ENCODE data around the gene SLC4A4.

The SLC4A4 gene

DNA sequence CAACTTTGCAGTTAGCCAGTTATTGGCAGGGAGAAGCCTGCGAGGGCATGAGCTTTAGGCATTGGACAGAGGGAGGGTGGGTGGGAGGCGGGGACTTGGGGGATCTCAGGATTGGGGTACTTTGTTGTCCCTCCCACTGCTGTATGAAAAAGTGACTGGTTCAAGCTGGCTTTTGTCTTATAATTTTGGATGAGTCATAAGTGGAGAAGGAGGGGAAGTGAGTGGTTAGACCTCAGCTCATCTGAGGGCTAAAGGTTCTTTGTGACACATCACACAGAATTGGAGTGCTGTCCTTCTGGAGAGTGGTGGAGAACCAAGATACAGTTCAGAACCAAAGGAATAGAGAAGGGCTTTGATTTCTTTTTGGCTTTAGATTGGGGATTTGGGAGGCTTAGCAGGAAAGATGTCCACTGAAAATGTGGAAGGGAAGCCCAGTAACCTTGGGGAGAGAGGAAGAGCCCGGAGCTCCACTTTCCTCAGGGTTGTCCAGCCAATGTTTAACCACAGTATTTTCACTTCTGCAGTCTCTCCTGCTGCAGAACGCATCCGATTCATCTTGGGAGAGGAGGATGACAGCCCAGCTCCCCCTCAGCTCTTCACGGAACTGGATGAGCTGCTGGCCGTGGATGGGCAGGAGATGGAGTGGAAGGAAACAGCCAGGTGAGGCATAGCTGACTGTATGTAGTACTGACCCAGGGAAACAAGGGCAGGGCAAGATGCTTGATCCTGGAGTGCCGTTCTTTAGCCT, at the start of gene SLC4A4:
Gene SLC4A4 (plus strand): TSS at position 175 of the 748 bp plus-strand sequence.
- DNase-seq: peak; percentile 4

DNA sequence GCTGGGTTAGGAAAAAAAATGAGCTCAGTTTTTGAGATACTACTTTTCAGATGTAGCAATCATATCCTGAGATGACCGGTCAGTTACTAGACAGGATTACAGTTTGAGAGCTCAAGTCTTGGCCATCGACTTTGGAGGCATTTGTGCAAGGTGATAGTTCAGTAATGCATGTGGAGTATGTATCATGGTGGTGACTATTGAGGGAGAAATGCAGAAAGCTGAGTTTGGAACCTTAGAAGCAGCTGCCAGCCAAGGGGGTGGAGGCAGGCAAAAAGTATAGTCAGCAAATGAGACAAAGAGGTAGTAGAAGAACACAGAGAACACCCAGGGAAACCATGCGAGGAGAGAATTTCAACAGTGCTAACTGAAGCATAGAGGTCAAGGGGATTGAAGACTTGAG, 48.7 kb upstream of the SLC4A4 start:
- no peak for DNase-seq

- no peak for DNase-seq
Observed at GRCh38 chr4:71290476-71290875, 48.3 kb upstream of the SLC4A4 start.

GRCh38 chr4:71292228-71292627, 46.6 kb upstream of the SLC4A4 start:
- DNase-seq: no peak

GRCh38 chr4:71293705-71294104, 45.1 kb upstream of the SLC4A4 start:
- DNase-seq: no peak

GRCh38 chr4:71294301-71294700, 44.5 kb upstream of the SLC4A4 start:
- DNase-seq: no peak

GRCh38 chr4:71296945-71297344, 41.9 kb upstream of the SLC4A4 start:
- no peak for DNase-seq

GRCh38 chr4:71300362-71300761, 38.5 kb upstream of the SLC4A4 start:
- DNase-seq: no peak

DNA sequence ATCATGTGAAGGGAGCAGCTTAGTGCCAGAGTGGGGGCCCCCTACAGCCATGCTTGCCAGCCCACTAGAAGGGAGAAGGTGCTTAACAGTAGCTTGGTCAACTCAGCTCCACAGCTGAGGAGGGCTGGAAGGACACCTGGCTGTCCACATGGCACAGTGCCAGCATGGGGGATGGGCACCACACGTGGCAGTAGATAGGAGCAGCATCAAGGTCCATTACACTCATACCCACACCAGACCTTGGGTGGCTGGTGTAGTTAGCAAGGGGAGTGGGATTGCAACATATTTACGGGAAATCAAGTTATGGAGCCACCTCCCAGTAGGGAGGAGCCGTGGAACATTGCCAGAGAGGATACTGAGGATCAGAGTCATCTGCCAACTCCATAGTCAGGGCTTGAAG, 37.9 kb upstream of the SLC4A4 start:
- no peak for DNase-seq

GRCh38 chr4:71303287-71303686, 35.5 kb upstream of the SLC4A4 start:
- no peak for DNase-seq

- DNase-seq: no peak
Observed at GRCh38 chr4:71303850-71304249, 35.0 kb upstream of the SLC4A4 start.

- DNase-seq: no peak
Observed at GRCh38 chr4:71304289-71304850, 34.5 kb upstream of the SLC4A4 start.

DNA sequence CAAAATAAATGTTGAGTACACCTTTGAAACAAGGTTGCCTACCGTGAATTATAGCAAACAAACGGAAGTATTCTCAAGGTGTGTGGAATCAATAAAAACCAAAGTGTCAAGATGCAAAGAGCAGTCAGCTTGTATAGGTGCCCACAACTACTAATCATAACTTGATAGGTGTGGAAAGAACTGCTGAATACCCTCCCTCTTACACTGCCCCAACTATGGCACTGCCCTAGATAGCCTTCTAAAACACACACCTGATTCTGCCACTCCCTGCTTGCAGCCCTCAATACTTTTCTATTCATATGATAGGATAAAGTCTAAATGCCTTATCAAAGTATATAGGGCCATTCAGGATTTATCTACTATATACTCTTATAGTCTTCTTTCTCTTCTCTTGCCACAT, 31.1 kb upstream of the SLC4A4 start:
- DNase-seq: no peak

DNA sequence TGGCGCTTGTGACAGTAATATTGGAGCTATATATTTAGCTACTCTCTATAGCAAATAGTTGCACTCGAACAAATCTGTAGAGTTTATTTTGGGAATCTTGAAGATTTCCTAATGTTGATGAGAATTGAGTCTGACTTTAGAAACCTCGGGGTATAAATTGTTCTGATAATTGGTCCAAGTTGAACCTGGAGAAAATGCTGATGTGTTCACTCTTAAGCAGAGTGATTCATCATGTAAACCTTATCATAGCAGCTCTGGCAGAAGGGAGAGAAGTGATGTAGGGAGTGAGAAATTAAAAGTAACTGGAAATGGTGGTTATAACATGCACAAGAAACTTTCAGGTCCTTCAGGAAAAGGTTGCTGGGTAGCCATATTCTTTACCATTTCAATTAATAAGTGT, 16.4 kb upstream of the SLC4A4 start:
- no peak for DNase-seq

DNA sequence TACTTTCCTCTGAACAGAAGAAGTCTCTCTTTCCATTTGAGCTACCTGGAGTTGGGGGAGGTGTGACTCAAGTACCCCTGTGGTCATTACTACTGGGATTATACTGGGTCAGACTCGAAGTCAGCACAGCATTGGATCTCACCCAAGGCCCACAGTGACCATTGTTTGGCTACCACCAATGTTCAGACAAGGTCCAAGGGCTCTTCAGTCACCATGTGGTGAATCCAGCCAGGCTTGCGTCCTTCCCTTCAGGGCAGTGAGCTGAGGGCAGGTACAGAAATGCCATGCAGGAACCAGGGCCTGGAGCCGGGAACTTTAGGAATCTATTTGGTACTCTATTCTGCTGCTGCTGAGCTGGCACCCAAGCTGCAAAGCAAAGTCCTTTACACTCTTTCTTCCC, 5.5 kb upstream of the SLC4A4 start:
- DNase-seq: no peak

- no peak for DNase-seq
Observed at GRCh38 chr4:71333960-71334359, 4.9 kb upstream of the SLC4A4 start.

GRCh38 chr4:71334465-71334882, 4.3 kb upstream of the SLC4A4 start:
- DNase-seq: no peak

- DNase-seq: no peak
Observed at GRCh38 chr4:71343670-71344466, 5.0 kb downstream of the SLC4A4 start.

DNA sequence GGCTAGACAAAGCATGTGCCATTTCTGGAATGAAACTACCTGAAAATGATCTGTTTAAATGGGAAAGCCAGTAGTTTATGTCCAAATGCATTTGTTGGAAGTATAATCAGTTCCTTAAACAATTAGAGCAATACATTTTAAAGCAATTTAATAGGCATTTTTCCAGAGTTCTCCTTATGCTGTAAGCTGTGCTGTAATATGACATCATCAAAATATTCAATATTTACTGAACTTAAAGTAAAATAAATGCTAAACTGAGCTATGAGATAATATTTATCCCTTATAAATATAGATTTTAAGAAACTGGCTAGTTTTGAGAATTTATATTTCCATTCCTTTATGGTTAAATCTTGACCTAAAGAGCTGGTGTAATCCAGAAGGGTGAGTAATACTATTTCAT, 7.9 kb downstream of the SLC4A4 start:
- no peak for DNase-seq

- no peak for DNase-seq
Observed at GRCh38 chr4:71348586-71348985, 9.8 kb downstream of the SLC4A4 start.

GRCh38 chr4:71355045-71355444, 16.2 kb downstream of the SLC4A4 start:
- DNase-seq: no peak

- DNase-seq: no peak
Observed at GRCh38 chr4:71355971-71356370, 17.2 kb downstream of the SLC4A4 start.

GRCh38 chr4:71356924-71357663, 18.3 kb downstream of the SLC4A4 start:
- DNase-seq: no peak

All from CD4-positive, alpha-beta T cell treated with Interleukin-17A for 1 hour (primary cell).